GM21717 (cell line): ENCODE results near the gene MED13L.

Experiments used
- ATAC-seq: cut with Tn5 transposase; IDR thresholded peaks from one replicate; pipeline ENCODE4 v1.9.1; 2021; ENCODE audit warnings: mild to moderate bottlenecking, moderate library complexity; ENCODE audit not compliant: unreplicated experiment

The MED13L gene

GRCh38 chr12:116159593-116160200 lies 117.8 kb downstream of the MED13L start:
- no peak for ATAC-seq

- no peak for ATAC-seq
Measured at GRCh38 chr12:116159175-116159574, 118.3 kb downstream of the MED13L start.

GRCh38 chr12:116157845-116158267 lies 119.6 kb downstream of the MED13L start:
- no peak for ATAC-seq

- ATAC-seq, result no peak
Measured at GRCh38 chr12:116156614-116157013, 120.9 kb downstream of the MED13L start.

- ATAC-seq, result no peak
Measured at GRCh38 chr12:116155383-116155782, 122.1 kb downstream of the MED13L start.

GRCh38 chr12:116153983-116154382 lies 123.5 kb downstream of the MED13L start:
- no peak for ATAC-seq

GRCh38 chr12:116153113-116153512 lies 124.4 kb downstream of the MED13L start:
- ATAC-seq, result no peak

- no peak for ATAC-seq
Measured at GRCh38 chr12:116152268-116152667, 125.2 kb downstream of the MED13L start.

GRCh38 chr12:116150452-116150851 lies 127.0 kb downstream of the MED13L start:
- ATAC-seq, result no peak

GRCh38 chr12:116150001-116150400 lies 127.5 kb downstream of the MED13L start:
- ATAC-seq, result no peak

GRCh38 chr12:116148844-116149243 lies 128.6 kb downstream of the MED13L start:
- no peak for ATAC-seq

GRCh38 chr12:116146386-116146785 lies 131.1 kb downstream of the MED13L start:
- no peak for ATAC-seq

GRCh38 chr12:116145451-116145850 lies 132.0 kb downstream of the MED13L start:
- no peak for ATAC-seq

GRCh38 chr12:116144384-116144783 lies 133.1 kb downstream of the MED13L start:
- ATAC-seq, result no peak

- ATAC-seq, result no peak
Measured at GRCh38 chr12:116143909-116144308, 133.6 kb downstream of the MED13L start.

- ATAC-seq, result no peak
Measured at GRCh38 chr12:116142936-116143898, 134.3 kb downstream of the MED13L start.

- ATAC-seq, result no peak
Measured at GRCh38 chr12:116141833-116142162, 135.7 kb downstream of the MED13L start.

GRCh38 chr12:116141110-116141832 lies 136.2 kb downstream of the MED13L start:
- ATAC-seq, result no peak

- ATAC-seq, result no peak
Measured at GRCh38 chr12:116140529-116140928, 137.0 kb downstream of the MED13L start.

- no peak for ATAC-seq
Measured at GRCh38 chr12:116138781-116139180, 138.7 kb downstream of the MED13L start.

GRCh38 chr12:116138364-116138763 lies 139.1 kb downstream of the MED13L start:
- no peak for ATAC-seq

GRCh38 chr12:116137318-116137717 lies 140.2 kb downstream of the MED13L start:
- no peak for ATAC-seq
